HepG2 (cell line): Measurements from ENCODE around the gene TGM6. TPM values are rescaled to one million over a fixed set of nuclear protein-coding genes. Genes with fewer than 3 reads are reported as not detected.

Experiments
- ATAC-seq: fragments of 200-7000 bp; cut with Tn5 transposase; 3 replicates; pipeline ENCODE4 v1.9.1; 2020; ENCODE audit warnings: mild to moderate bottlenecking, moderate library complexity
- BruUV-seq: library from RNA; stranded (reverse); fragments of 400-500 nt; replicated peaks from 2 replicates; lab custom pipeline; 2021; lab: Mats Ljungman, UMichigan
- CTCF ChIA-PET: fragments of 300-600 bp; formaldehyde crosslinking; extraction: SDS; loops from one replicate; lab custom pipeline; 2021; ENCODE audit warnings: low total read pairs, inconsistent platforms, low intra/inter-chr PET ratio; lab: Yijun Ruan, JAX
- POLR2A ChIA-PET: fragments of 350-600 bp; sonication (Branson Sonifier 250); formaldehyde crosslinking; loops from one replicate; lab custom pipeline; 2020; ENCODE audit warnings: antibody characterized with exemption, inconsistent platforms; lab: Yijun Ruan, JAX
- DNase-seq: peaks from one replicate; pipeline ENCODE4 v3.0.0-alpha.2; 2015; ENCODE audit warnings: low spot score
- FAIRE-seq: peaks from 3 replicates; lab custom pipeline; 2011; peaks lifted over from hg19 to GRCh38; lab: Jason Lieb, UNC
- H2AFZ ChIP-seq: one replicate; pipeline ENCODE4 v1.6.1; 2011; ENCODE audit warnings: low read length, inconsistent platforms
- H3K27ac ChIP-seq: fragments of 300-600 bp; 3 replicates; pipeline ENCODE4 v1.8.0; 2011; ENCODE audit warnings: mixed run types, mild to moderate bottlenecking, mixed read lengths, low read length, inconsistent platforms; ENCODE audit not compliant: insufficient read depth; ENCODE audit errors: extremely low read length
- H3K27me3 ChIP-seq, 2 experiments: fragments of 200-600 bp in 1 of 2; 2 replicates in 1 of 2; 3 replicates in 1 of 2; pipeline versions ENCODE4 v1.6.0 to v1.8.0; 2011; ENCODE audit warnings: low read length in 2 of 2, mild to moderate bottlenecking in 2 of 2, moderate library complexity in 2 of 2, inconsistent platforms in 1 of 2; ENCODE audit not compliant: insufficient read depth in 2 of 2, control insufficient read depth in 1 of 2
- H3K36me3 ChIP-seq, 2 experiments: fragments of 200-600 bp in 1 of 2; replicated peaks in 1 of 2; 2 replicates in 1 of 2; 3 replicates in 1 of 2; pipeline versions ENCODE4 v1.5.1 to v1.8.0; 2011; ENCODE audit warnings: low read length in 2 of 2, inconsistent platforms in 1 of 2; ENCODE audit not compliant: insufficient read depth in 2 of 2, control insufficient read depth in 1 of 2
- H3K4me1 ChIP-seq: 2 replicates; pipeline ENCODE4 v1.5.1; 2012; ENCODE audit warnings: low read length, inconsistent platforms; ENCODE audit not compliant: insufficient read depth
- H3K4me2 ChIP-seq: 2 replicates; pipeline ENCODE4 v1.6.0; 2011; ENCODE audit warnings: low read depth, low read length, inconsistent platforms
- H3K4me3 ChIP-seq, 3 experiments: fragments of 200-600 bp in 1 of 3; sonication (generic), shearing (Covaris generic) in 1 of 3; replicated peaks in 1 of 3; 2 replicates each; pipeline ENCODE4 v1.5.1; 2011 to 2016; ENCODE audit warnings: low read length in 3 of 3, inconsistent platforms in 2 of 3, low read depth in 2 of 3, mild to moderate bottlenecking in 2 of 3, control low read depth in 1 of 3, mixed read lengths in 1 of 3; ENCODE audit not compliant: insufficient read depth in 1 of 3
- H3K79me2 ChIP-seq: one replicate; pipeline ENCODE4 v1.6.1; 2011; ENCODE audit warnings: low read length, inconsistent platforms; ENCODE audit not compliant: insufficient read depth
- H3K9ac ChIP-seq: 2 replicates; pipeline ENCODE4 v1.6.0; 2011; ENCODE audit warnings: mild to moderate bottlenecking, low read depth, low read length, inconsistent platforms; ENCODE audit not compliant: insufficient read depth
- H3K9me3 ChIP-seq: 2 replicates; pipeline ENCODE4 v1.5.1; 2012; ENCODE audit warnings: mild to moderate bottlenecking, low read length
- H4K20me1 ChIP-seq: 2 replicates; pipeline ENCODE4 v1.6.0; 2011; ENCODE audit warnings: inconsistent platforms, mild to moderate bottlenecking, low read length, moderate library complexity; ENCODE audit not compliant: insufficient read depth
- ARNT ChIP-seq: fragments of 450-650 bp; IDR thresholded peaks from 2 replicates; pipeline ENCODE4 v1.6.1; 2017
- ARNT2 ChIP-seq: sonication (generic); formaldehyde crosslinking; IDR thresholded peaks from 2 replicates; pipeline ENCODE4 v1.8.0; 2022; ENCODE audit warnings: mild to moderate bottlenecking, low read depth, missing genetic modification reagents, moderate library complexity
- CTCF ChIP-seq: sonication (generic); formaldehyde crosslinking; IDR thresholded peaks from 2 replicates; pipeline ENCODE4 v1.5.0; 2020; ENCODE audit warnings: mild to moderate bottlenecking, missing genetic modification reagents, moderate library complexity
- FOXK2 ChIP-seq: fragments of 450-650 bp; IDR thresholded peaks from 2 replicates; pipeline ENCODE4 v1.6.1; 2016
- HNRNPLL ChIP-seq: fragments of 200-400 bp; formaldehyde crosslinking; IDR thresholded peaks from 2 replicates; pipeline ENCODE4 v1.6.1; 2017; ENCODE audit warnings: mild to moderate bottlenecking, low read depth, low read length; ENCODE audit not compliant: poor library complexity, severe bottlenecking
- RAD51 ChIP-seq: fragments of 450-650 bp; IDR thresholded peaks from 2 replicates; pipeline ENCODE4 v1.6.1; 2016; ENCODE audit warnings: borderline replicate concordance
- STAT5B ChIP-seq: sonication (generic); formaldehyde crosslinking; IDR thresholded peaks from 2 replicates; pipeline ENCODE4 v1.4.0; 2020; ENCODE audit warnings: missing genetic modification reagents
- THYN1 ChIP-seq: sonication (generic); formaldehyde crosslinking; IDR thresholded peaks from 2 replicates; pipeline ENCODE4 v1.8.1; 2023; ENCODE audit warnings: low read depth, mild to moderate bottlenecking, moderate library complexity, missing genetic modification reagents, borderline replicate concordance
- ZBTB4 ChIP-seq: sonication (generic); formaldehyde crosslinking; IDR thresholded peaks from 2 replicates; pipeline ENCODE4 v1.4.0; 2020; ENCODE audit warnings: missing genetic modification reagents, mild to moderate bottlenecking, borderline replicate concordance
- ZBTB42 ChIP-seq: sonication (generic); formaldehyde crosslinking; IDR thresholded peaks from 2 replicates; pipeline ENCODE4 v1.5.0; 2020; ENCODE audit warnings: mild to moderate bottlenecking, missing genetic modification reagents
- ZBTB43 ChIP-seq: sonication (generic); formaldehyde crosslinking; conservative IDR thresholded peaks from 2 replicates; pipeline ENCODE4 v1.4.0; 2020; ENCODE audit warnings: missing genetic modification reagents
- ZFP1 ChIP-seq: IDR thresholded peaks from 2 replicates; pipeline ENCODE4 v1.6.1; 2016
- WGBS: methylation state at CpG from one replicate; pipeline ENCODE4 v1.1.6; 2017; ENCODE audit warnings: low lambda C conversion rate; 5-methylcytosine and 5-hydroxymethylcytosine counted together
- in situ Hi-C: cut with HindIII; loops from 2 replicates; pipeline ENCODE4 v1.10.0; 2017; ENCODE audit warnings: low pct_unique_long_range_greater_than_20kb; ENCODE audit not compliant: extremely low pct_ligation_motif_present
- intact Hi-C: fragments of 100-400 bp; cut with micrococcal nuclease; formaldehyde crosslinking; loops from one replicate; pipeline ENCODE4 v1.10.0; 2022; ENCODE audit not compliant: unreplicated experiment
- polyA plus RNA-seq, 8 experiments: library from polyadenylated mRNA; depleted of rRNA in 3 of 8; stranded (reverse) in 7 of 8; unstranded in 1 of 8; fragments of >200 nt; fragmentation: Illumina TruSeq in 4 of 8; extraction: Trizol in 4 of 8; gene quantifications; 2 replicates each; pipeline versions ENCODE4 v1.2.1 to v1.2.3, GENCODE V29; 2011 to 2016; ENCODE audit warnings: low read depth in 4 of 8, missing spikeins in 1 of 8, mixed read lengths in 1 of 8; ENCODE audit not compliant: insufficient read depth in 1 of 8
- total RNA-seq, 5 experiments: library from RNA; depleted of rRNA; stranded (reverse); fragments of >200 nt; fragmentation: Illumina TruSeq; extraction: Trizol; gene quantifications; 2 replicates each; pipeline ENCODE4 v1.2.3, GENCODE V29; 2016; ENCODE audit warnings: low read depth in 1 of 5

Gene TGM6
- total and polyA plus RNA-seq, 2 of the 13 experiments (the other 11 are each of a cell fraction or from before 2014, with no cell fraction given) = not detected

GRCh38 chr20:2365666-2366065, 15.0 kb upstream of the TGM6 start:
- H3K9me3 ChIP-seq = peaks cover 17% of the 10 kb centered on the region; the same call in 1 of the 2 replicates
- no peak overlapping the region for H3K4me2 ChIP-seq
- H4K20me1 ChIP-seq = no peaks in the 10 kb centered on the region
- in situ Hi-C loops (no loop called here), intact Hi-C loops (no loop called here)
- no peak overlapping the region for H2AFZ ChIP-seq
- CTCF ChIA-PET = no interaction called here
- no peaks in the 10 kb centered on the region for H3K79me2 ChIP-seq
- FAIRE-seq (no peak), DNase-seq (no peak), ATAC-seq (no peak)
- 8% methylated on average over 3 of the region's 3 CpGs for WGBS
- H3K36me3 ChIP-seq = no peaks in the 10 kb centered on the region
- H3K4me1 ChIP-seq = no peaks in the 10 kb centered on the region
- H3K27ac ChIP-seq = no peak overlapping the region
- BruUV-seq = no TSS peak
- POLR2A ChIA-PET = no interaction called here
- H3K4me3 ChIP-seq = no peak overlapping the region
- H3K9ac ChIP-seq = no peak overlapping the region
- no peaks in the 10 kb centered on the region; a peak in 1 of 5 replicates for H3K27me3 ChIP-seq
- TF ChIP-seq ARNT2 = no peak
- no peak for TF ChIP-seq CTCF
- TF ChIP-seq ZFP1 (CRISPR knock-in tag) = no peak
- TF ChIP-seq FOXK2 = no peak
- no peak for TF ChIP-seq THYN1 (CRISPR knock-in tag)
- no peak for TF ChIP-seq ARNT
- TF ChIP-seq ZBTB4 (CRISPR knock-in tag) = no peak
- TF ChIP-seq RAD51 = no peak
- TF ChIP-seq HNRNPLL = no peak
- TF ChIP-seq ZBTB43 (CRISPR knock-in tag) = no peak
- TF ChIP-seq ZBTB42 (CRISPR knock-in tag) = no peak
- TF ChIP-seq STAT5B (CRISPR knock-in tag) = no peak
